Ramos (cell line): ENCODE measurements around the gene OR52E1.
"Not testable (repeated sequence)": the region's sequence is repeated elsewhere in the genome, so short reads cannot be mapped to it uniquely, and the experiment has no call there.

Experiments
- in situ Hi-C: fragments of 300-500 bp; cut with MboI; formaldehyde crosslinking; loops from one replicate; pipeline ENCODE4 v1.14.3; 2022; ENCODE audit warnings: low sequenced_read_pairs; ENCODE audit not compliant: unreplicated experiment

OR52E1 gene

GRCh38 chr11:5069272-5069671, at the start of gene OR52E1:
Gene OR52E1 (plus strand): TSS chr11:5069572.
- in situ Hi-C loops = no loop called here

GRCh38 chr11:5021996-5022395, 47.4 kb upstream of the OR52E1 start:
- in situ Hi-C loops = no loop called here

GRCh38 chr11:5036669-5037068, 32.7 kb upstream of the OR52E1 start:
- in situ Hi-C loops = no loop called here

GRCh38 chr11:5037926-5038325, 31.4 kb upstream of the OR52E1 start:
- in situ Hi-C loops = no loop called here

GRCh38 chr11:5038341-5038740, 31.0 kb upstream of the OR52E1 start:
- in situ Hi-C loops = no loop called here

GRCh38 chr11:5040876-5041275, 28.5 kb upstream of the OR52E1 start:
- in situ Hi-C loops = no loop called here

- in situ Hi-C loops = no loop called here
These were observed 27.3 kb upstream of the OR52E1 start for GRCh38 chr11:5042091-5042490.

GRCh38 chr11:5043380-5043779, 26.0 kb upstream of the OR52E1 start:
- in situ Hi-C loops = no loop called here

- in situ Hi-C loops = no loop called here
These were observed 23.1 kb upstream of the OR52E1 start, which contains the start of gene OR52J3 for GRCh38 chr11:5046226-5046625. Gene OR52J3 (plus strand): TSS chr11:5046526. CDS start chr11:5046526, 0 bp downstream.

- in situ Hi-C loops = no loop called here
These were observed 22.5 kb upstream of the OR52E1 start for GRCh38 chr11:5046754-5047330.

- in situ Hi-C loops = not testable (repeated sequence)
These were observed 10.7 kb upstream of the OR52E1 start for GRCh38 chr11:5058679-5059078.

- in situ Hi-C loops = no loop called here
These were observed 10.0 kb upstream of the OR52E1 start, which contains the start of gene OR52E2 for GRCh38 chr11:5059391-5059790. Gene OR52E2 (minus strand): TSS chr11:5059627. CDS start chr11:5059627, 0 bp downstream.

GRCh38 chr11:5065027-5065426, 4.3 kb upstream of the OR52E1 start:
- in situ Hi-C loops = no loop called here

GRCh38 chr11:5071799-5072198, 2.4 kb downstream of the OR52E1 start:
- in situ Hi-C loops = no loop called here

GRCh38 chr11:5081405-5081804, 12.0 kb downstream of the OR52E1 start:
- in situ Hi-C loops = no loop called here

GRCh38 chr11:5083602-5084001, 14.2 kb downstream of the OR52E1 start:
- in situ Hi-C loops = no loop called here

GRCh38 chr11:5088556-5088955, 19.2 kb downstream of the OR52E1 start:
- in situ Hi-C loops = no loop called here

- in situ Hi-C loops = no loop called here
These were observed 21.3 kb downstream of the OR52E1 start for GRCh38 chr11:5090668-5091067.

- in situ Hi-C loops = no loop called here
These were observed 23.6 kb downstream of the OR52E1 start for GRCh38 chr11:5092821-5093585.

- in situ Hi-C loops = no loop called here
These were observed 26.6 kb downstream of the OR52E1 start for GRCh38 chr11:5096011-5096410.

GRCh38 chr11:5102246-5102645, 32.9 kb downstream of the OR52E1 start:
- in situ Hi-C loops = no loop called here

- in situ Hi-C loops = no loop called here
These were observed 33.7 kb downstream of the OR52E1 start for GRCh38 chr11:5103066-5103465.
